Parathyroid adenoma (tissue), 2 donors: ENCODE data around the gene SMAD3.

Source experiments
- H2AFZ ChIP-seq: fragments of 300-600 bp; sonication (generic); one replicate; pipeline ENCODE4 v1.7.0; 2017; ENCODE audit warnings: antibody characterized with exemption, mild to moderate bottlenecking
- H3K27ac ChIP-seq: fragments of 300-600 bp; sonication (generic); one replicate; pipeline ENCODE4 v1.7.0; 2017
- H3K27me3 ChIP-seq: fragments of 300-600 bp; sonication (generic); one replicate; pipeline ENCODE4 v1.7.0; 2017; ENCODE audit warnings: low read length; ENCODE audit not compliant: control insufficient read depth, insufficient read depth
- H3K36me3 ChIP-seq: fragments of 300-600 bp; sonication (generic); one replicate; pipeline ENCODE4 v1.7.0; 2017; ENCODE audit warnings: low read length; ENCODE audit not compliant: control insufficient read depth, insufficient read depth
- H3K4me1 ChIP-seq: fragments of 300-600 bp; sonication (generic); one replicate; pipeline ENCODE4 v1.7.0; 2017; ENCODE audit warnings: control low read depth
- H3K4me2 ChIP-seq: fragments of 300-600 bp; sonication (generic); one replicate; pipeline ENCODE4 v1.7.0; 2017; ENCODE audit warnings: low read length
- H3K4me3 ChIP-seq: fragments of 300-600 bp; sonication (generic); one replicate; pipeline ENCODE4 v1.7.0; 2017; ENCODE audit warnings: low read depth, low read length
- H3K79me2 ChIP-seq: fragments of 300-600 bp; sonication (generic); one replicate; pipeline ENCODE4 v1.7.0; 2017; ENCODE audit warnings: control low read depth
- H3K9ac ChIP-seq: fragments of 300-600 bp; sonication (generic); one replicate; pipeline ENCODE4 v1.7.0; 2017; ENCODE audit warnings: mild to moderate bottlenecking
- H3K9me3 ChIP-seq: fragments of 300-600 bp; sonication (generic); one replicate; pipeline ENCODE4 v1.7.0; 2017; ENCODE audit warnings: low read length; ENCODE audit not compliant: control insufficient read depth
- CTCF ChIP-seq: fragments of 300-600 bp; sonication (generic); IDR thresholded peaks from one replicate; pipeline ENCODE4 v1.7.0; 2017; ENCODE audit warnings: antibody characterized with exemption, mild to moderate bottlenecking
- donor health status: primary hyperparathyroidism.

The SMAD3 gene

DNA sequence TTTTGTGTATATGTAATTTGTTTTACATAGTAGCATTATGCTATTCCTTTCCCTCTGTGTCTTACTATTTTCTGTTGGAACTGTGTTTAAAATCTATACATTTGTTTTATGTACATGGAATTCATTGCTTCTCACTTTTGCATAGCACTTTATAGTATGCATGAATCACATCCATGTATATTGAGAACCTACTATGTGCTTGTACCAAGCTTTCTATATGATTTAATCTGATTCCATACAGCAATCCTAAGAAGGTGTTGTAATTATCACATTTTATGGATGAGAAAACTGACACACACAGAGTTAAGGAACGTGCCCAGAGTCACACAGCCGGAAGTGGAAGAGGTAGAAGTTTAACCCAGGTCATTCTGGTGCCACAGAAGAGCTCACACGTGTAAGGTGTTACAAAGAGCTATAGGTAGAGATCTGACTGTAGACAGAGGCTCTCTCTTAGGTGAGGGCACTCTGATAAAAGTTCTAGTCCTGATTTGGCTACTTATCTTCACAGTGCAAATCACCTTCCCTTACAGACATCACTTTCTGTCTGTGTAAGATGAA is 3.5 kb upstream of the SMAD3 start:
- H3K9ac ChIP-seq, result no peak overlapping the region
- H3K4me3 ChIP-seq, result no peak overlapping the region
- no peaks in the 10 kb centered on the region for H3K36me3 ChIP-seq

GRCh38 chr15:67062369-67062985 is 2.9 kb upstream of the SMAD3 start:
- Histone ChIP-seq H2AFZ (no peak overlapping the region), H3K27ac (no peak overlapping the region), H3K36me3 (no peaks in the 10 kb centered on the region), H3K4me2 (no peak overlapping the region), H3K9me3 (no peaks in the 10 kb centered on the region), H3K4me1 (no peaks in the 10 kb centered on the region), H3K4me3 (no peak overlapping the region), H3K27me3 (no peaks in the 10 kb centered on the region), H3K9ac (no peak overlapping the region), H3K79me2 (peaks cover 4% of the 10 kb centered on the region)
- no peak for TF ChIP-seq CTCF

More for the DNA sequence above, 3.5 kb upstream of the SMAD3 start:
- TF ChIP-seq CTCF, result no peak
- no peaks in the 10 kb centered on the region for H3K27me3 ChIP-seq
- no peak overlapping the region for H2AFZ ChIP-seq
- no peak overlapping the region for H3K4me2 ChIP-seq
- H3K9me3 ChIP-seq, result no peaks in the 10 kb centered on the region
- H3K27ac ChIP-seq, result no peak overlapping the region
- H3K4me1 ChIP-seq, result no peaks in the 10 kb centered on the region
- H3K79me2 ChIP-seq, result no peaks in the 10 kb centered on the region

- H3K4me2 ChIP-seq, result no peak overlapping the region
- H3K27me3 ChIP-seq, result no peaks in the 10 kb centered on the region
- H3K36me3 ChIP-seq, result no peaks in the 10 kb centered on the region
- H3K27ac ChIP-seq, result no peak overlapping the region
- no peak for TF ChIP-seq CTCF
- H3K79me2 ChIP-seq, result peaks cover 4% of the 10 kb centered on the region
- no peaks in the 10 kb centered on the region for H3K4me1 ChIP-seq
- H3K9ac ChIP-seq, result no peak overlapping the region
- H3K9me3 ChIP-seq, result no peaks in the 10 kb centered on the region
- H3K4me3 ChIP-seq, result no peak overlapping the region
- H2AFZ ChIP-seq, result no peak overlapping the region
These were observed 1.5 kb upstream of the SMAD3 start for GRCh38 chr15:67063689-67064606.

GRCh38 chr15:67064607-67065530 is 533 bp upstream of the SMAD3 start:
- Histone ChIP-seq H3K9ac (no peak overlapping the region), H3K36me3 (no peaks in the 10 kb centered on the region), H3K9me3 (no peaks in the 10 kb centered on the region), H3K4me1 (no peaks in the 10 kb centered on the region), H3K79me2 (peaks cover 4% of the 10 kb centered on the region), H3K4me2 (peak overlapping the region; percentile 88), H3K4me3 (peak overlapping the region; percentile 59), H2AFZ (peak overlapping the region; percentile 87), H3K27ac (peak overlapping the region; percentile 75), H3K27me3 (no peaks in the 10 kb centered on the region)
- no peak for TF ChIP-seq CTCF
